ENCODE results near the gene OPN4.
A peak's percentile ranks its signal among the peaks of the same experiment; 100 is the strongest.

Gene OPN4

DNA sequence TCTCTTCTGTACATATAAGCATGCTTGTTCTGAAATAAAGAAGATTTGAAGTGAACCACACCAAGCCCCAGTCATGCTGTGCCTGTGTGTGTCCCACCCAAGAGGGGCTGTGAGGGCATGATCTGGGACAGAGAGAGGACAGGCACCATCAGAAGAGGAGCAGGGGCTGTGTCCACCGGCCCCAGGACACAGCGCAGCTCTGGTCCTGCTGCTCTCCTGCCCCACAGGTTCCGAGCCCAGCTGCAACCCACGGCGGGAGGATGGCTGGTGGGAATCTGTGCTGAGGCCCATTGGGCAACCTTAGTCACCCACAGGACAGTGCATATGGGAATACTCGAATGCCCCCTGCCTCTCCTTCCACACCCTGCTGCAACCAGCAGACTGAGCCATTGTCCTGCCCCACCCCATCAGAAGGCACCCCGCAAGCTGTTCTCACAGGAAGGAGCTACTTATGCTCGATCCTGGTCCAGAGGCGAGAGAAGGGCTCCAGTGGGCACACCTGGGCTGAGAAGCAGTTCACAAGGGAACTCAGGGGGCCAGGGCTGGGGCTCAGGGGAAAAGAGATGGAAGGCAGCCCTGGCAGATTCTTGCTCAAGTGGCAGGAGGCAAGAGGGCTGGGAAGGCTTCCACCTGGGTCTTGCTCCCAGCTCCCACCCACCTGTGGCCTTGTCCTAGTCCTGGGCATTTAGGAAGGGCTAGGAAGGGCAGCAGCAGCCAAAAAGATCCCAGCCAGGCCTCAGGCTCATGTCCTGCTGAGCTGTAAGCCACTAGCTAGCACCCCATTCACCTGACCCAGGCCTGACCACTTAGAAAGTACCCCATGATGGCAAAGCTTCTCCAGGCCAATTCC lies 45.9 kb downstream of the OPN4 start:
- no peak for DNase-seq

- no peak for DNase-seq
Measured at GRCh38 chr10:86700851-86701617, 46.7 kb downstream of the OPN4 start.

GRCh38 chr10:86703176-86703575 lies 48.8 kb downstream of the OPN4 start:
- no peak for DNase-seq

DNA sequence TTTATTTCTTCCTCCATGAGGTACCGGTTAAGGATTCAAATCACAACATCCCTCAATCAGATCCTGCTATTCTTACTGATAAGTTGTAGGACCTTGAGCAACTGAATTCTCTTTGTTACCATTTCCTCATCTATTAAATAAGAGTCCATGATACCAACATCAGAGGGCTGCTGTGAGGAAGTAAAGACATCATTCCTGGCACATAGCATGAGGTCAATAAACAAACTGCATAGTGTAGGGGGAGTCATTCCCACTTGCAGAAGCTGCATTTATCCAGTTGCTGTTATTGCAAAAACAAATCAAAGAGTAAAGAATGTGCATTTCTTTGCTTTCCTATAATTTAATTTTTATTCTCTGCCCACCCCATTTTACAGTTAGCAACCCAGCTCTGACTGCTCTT lies 50.8 kb downstream of the OPN4 start:
- DNase-seq = no peak

DNA sequence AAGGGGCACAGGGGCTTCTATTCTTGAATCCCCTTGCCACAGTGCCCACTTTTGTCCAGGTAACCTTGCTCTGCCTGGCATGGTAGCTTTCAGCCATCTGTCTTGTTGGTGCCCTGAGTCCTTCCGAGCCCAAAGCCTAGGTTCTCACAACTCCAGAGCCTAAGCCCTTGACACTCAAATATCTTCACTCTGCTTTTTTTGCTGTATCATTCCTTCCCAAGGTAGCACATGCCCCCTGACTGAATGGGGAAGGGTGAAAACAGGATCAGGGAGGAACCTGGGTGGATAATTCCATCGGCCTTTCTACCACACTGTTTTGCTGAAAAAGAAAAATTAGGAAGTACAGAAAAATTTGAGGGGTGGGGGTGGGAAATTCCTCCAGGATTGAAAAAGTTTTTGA lies 51.6 kb downstream of the OPN4 start:
- no peak for DNase-seq

- no peak for DNase-seq
Measured at GRCh38 chr10:86706401-86706841, 52.1 kb downstream of the OPN4 start.

DNA sequence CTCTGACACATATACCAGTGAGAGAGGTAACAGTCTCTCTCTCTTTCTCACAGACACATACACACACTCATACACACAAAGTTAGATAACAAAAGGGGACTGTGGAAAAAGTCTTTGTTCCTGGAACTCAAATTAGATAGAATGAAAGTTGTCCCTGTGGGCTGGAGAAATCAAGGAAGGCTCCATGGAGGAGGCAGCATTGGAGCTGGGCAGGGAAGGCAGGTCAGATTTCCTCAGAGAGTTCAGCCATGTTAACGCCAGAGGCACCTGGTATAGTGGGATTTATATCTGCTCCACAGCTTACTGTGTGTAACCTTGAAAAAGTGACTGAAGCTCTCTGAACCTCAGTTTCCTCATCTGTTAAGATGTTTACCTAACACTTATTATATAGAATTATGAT lies 52.6 kb downstream of the OPN4 start:
- no peak for DNase-seq

DNA sequence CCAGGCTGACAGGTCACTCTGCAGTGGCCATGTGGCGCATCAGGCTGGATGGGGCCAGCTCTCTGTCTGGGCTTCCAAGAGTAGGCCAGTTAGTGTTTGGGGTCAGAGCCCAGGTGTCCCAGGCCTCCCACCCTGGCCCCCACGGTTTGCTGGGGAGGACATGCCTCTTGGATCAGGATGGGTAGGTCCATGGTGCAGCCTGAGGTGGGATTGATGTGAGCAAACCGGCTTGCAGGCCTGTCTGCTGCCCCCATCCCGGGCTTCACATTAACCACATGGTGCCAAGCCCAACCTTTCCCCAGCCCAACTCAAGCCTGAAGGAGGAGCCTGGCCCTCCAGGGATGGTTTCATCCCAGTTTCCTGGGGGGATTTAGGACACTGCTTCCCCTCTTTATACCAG lies 53.2 kb downstream of the OPN4 start:
- no peak for DNase-seq

- DNase-seq = no peak
Measured at GRCh38 chr10:86708068-86708782, 53.9 kb downstream of the OPN4 start.

DNA sequence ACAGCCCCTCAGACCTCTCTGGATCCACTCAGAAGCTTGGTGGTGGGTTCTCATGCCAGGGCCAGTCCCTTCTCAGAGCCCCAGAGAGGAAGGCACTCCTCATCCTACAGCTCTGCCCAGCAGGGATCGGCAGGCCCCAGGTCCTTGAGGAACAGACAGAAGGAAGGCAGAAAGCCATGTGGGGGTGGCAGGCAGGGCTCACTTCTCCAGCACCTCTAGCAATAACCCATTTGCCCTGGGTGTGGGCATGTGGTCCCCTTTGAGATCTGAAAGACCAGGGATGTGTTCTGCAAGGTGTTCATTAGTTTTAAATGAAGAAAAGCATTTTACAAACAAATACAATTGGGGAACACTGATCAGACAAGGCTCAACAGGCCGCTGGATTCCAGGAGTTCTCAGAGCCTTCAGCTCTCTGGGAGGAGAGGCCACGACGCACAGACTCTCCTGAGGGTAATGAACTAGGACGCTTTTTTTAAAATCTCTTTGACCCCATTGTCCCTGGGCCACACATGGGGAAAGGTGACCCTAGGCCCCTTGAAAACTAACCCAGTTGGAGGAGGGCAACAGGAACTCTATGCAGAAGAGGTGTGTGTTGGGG lies 54.5 kb downstream of the OPN4 start:
- no peak for DNase-seq

DNA sequence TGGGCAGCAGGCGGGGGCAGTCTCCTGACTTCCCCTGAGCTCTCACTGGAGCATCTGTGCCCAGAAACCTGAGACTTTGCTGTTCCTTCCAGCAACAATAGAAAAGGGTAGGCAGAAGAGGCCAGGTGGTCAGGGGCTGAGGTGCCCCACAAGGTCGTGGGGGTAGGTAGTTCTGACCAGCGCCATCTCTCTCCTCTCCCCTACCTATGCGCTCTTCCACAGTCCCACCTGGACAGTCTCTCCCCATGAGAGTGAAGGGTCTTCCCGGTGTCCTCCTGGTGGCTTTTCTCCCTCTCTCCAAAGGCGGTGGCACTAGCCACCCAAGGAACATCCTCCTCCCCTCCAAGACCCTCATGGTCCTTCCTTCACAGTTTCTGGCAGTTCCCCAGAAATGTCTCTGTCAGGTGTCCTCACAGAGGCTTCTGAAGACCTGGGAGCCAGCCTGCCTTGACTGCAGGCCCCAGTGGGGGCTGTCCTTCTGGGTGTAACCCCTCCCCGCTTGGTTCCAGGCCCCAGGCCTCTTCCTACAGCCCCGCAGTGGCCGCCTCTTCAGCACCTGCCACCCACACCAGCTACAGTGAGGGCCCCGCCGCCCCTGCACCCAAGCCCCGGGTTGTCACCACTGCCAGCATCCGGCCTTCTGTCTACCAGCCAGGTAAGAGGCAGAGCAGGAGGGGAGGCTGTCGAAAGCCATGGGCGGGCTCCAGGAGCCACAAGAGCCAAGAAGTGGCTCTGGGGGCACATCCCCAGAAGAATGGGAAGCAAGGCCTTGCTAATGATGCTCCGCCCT lies 55.2 kb downstream of the OPN4 start:
- no peak for DNase-seq

DNA sequence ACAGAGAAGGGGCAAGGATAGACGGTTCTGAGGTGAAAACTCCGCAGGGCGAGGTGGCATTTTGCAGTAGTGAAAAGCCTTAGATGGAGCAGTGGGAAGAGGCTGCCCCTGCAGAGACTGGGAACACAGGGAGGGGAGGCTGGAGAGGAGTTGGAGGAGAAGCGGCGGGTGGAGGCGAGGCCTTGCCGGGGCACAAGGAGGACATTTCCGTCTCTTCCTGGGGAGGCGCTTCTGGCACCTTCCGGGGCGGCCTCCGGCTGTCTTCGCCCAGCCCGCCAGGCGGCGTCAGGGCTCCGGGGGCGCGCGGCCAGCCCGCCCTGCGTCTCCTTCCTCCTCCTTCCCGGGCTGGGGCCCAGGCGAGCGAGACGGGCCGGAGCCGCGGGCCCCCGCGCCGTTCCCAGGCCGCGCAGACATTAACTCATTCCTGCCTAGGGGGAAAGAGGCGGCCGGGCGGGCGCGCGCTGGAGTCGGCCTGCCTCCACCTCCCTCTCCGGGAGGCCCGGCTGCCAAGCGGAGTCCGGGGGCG lies 56.7 kb downstream of the OPN4 start:
- peak; percentile 89 for DNase-seq

GRCh38 chr10:86711513-86712316 lies 57.4 kb downstream of the OPN4 start:
- DNase-seq = peak; percentile 15

- peak; percentile 27 for DNase-seq
Measured at GRCh38 chr10:86712317-86712707, 58.0 kb downstream of the OPN4 start.

- no peak for DNase-seq
Measured at GRCh38 chr10:86715156-86715795, 60.9 kb downstream of the OPN4 start.

GRCh38 chr10:86715836-86716235 lies 61.5 kb downstream of the OPN4 start:
- no peak for DNase-seq
